VCaP (cell line): ENCODE results near the gene PKNOX2.

Source experiments
- H3K27ac ChIP-seq: fragments of 450-650 bp; 2 replicates; pipeline ENCODE4 v1.5.1; 2017
- TF ChIP-seq, protein P1 (sequence below): fragments of 450-650 bp; conservative IDR thresholded peaks from 2 replicates; pipeline ENCODE4 v1.5.1; 2017; ENCODE audit warnings: mild to moderate bottlenecking, moderate library complexity

PKNOX2 gene

GRCh38 chr11:125167954-125168835 is 3.6 kb downstream of the PKNOX2 start:
- TF ChIP-seq, protein P1, sequence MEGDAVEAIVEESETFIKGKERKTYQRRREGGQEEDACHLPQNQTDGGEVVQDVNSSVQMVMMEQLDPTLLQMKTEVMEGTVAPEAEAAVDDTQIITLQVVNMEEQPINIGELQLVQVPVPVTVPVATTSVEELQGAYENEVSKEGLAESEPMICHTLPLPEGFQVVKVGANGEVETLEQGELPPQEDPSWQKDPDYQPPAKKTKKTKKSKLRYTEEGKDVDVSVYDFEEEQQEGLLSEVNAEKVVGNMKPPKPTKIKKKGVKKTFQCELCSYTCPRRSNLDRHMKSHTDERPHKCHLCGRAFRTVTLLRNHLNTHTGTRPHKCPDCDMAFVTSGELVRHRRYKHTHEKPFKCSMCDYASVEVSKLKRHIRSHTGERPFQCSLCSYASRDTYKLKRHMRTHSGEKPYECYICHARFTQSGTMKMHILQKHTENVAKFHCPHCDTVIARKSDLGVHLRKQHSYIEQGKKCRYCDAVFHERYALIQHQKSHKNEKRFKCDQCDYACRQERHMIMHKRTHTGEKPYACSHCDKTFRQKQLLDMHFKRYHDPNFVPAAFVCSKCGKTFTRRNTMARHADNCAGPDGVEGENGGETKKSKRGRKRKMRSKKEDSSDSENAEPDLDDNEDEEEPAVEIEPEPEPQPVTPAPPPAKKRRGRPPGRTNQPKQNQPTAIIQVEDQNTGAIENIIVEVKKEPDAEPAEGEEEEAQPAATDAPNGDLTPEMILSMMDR = no peak

DNA sequence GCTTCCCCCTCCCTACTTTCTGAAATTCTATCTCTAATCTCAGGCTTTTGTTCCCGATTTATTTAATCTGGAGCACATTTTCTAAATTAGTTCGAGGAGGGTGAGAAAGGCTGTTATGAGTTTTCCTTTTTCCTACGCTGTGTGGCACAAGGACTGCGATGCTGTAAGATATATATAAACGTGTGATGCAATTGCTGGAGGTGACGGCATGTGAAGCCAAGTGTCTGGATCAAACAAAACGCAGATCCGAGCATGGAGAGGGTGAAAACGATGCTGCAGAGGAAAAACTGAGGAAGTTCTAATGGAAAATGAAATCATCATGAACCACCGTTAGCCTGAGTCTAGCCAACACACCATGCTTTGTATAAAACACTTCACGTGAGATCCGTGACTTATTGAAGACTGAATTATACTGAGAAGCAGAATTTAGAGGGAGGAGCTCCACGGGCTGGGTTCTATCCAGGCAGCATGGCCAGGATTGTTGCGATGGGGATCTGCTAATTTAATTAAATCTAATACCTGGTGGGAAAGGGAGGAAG is 4.4 kb downstream of the PKNOX2 start:
- TF ChIP-seq, protein P1 = no peak
- peak overlapping the region; percentile 78 for H3K27ac ChIP-seq

More at GRCh38 chr11:125167954-125168835, 3.6 kb downstream of the PKNOX2 start:
- H3K27ac ChIP-seq = peak overlapping the region; percentile 78

- H3K27ac ChIP-seq = peak overlapping the region; percentile 78; the same call in 1 of the 2 replicates
- TF ChIP-seq, protein P1 = no peak
Measured at GRCh38 chr11:125170001-125170509, 5.5 kb downstream of the PKNOX2 start.

- TF ChIP-seq, protein P1 = no peak
- no peak overlapping the region for H3K27ac ChIP-seq
Measured at GRCh38 chr11:125170510-125171031, 6.0 kb downstream of the PKNOX2 start.

DNA sequence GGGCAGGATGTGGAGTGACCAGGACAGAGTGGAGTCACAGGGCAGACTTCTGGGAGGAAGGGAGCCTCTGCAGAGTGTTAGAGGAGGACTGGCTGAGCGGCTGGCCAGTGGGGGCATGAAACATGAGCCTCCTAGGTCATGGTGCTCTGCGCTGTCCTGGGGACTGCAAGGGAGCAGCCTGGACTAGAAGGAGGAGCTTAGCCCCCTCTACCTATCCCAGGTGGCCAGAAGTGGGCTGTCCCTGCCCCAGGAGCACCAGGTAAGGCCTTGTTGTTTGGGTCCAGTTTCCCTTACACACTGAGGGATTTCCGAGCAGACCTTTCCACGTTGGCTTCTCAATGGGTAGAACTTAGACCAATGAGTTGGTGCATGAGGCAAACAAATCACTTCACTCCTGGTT is 7.4 kb downstream of the PKNOX2 start:
- TF ChIP-seq, protein P1 = no peak
- no peak overlapping the region for H3K27ac ChIP-seq

- TF ChIP-seq, protein P1 = no peak
- H3K27ac ChIP-seq = no peak overlapping the region
Measured at GRCh38 chr11:125173027-125173426, 8.5 kb downstream of the PKNOX2 start.

- no peak overlapping the region for H3K27ac ChIP-seq
Measured at GRCh38 chr11:125173556-125173955, 9.0 kb downstream of the PKNOX2 start.

More at GRCh38 chr11:125173556-125173955, 9.0 kb downstream of the PKNOX2 start:
- TF ChIP-seq, protein P1 = no peak
